Stimulated activated naive CD4-positive, alpha-beta T cell (primary cell): ENCODE data around the gene SAXO1.
"Not testable (repeated sequence)": the region's sequence is repeated elsewhere in the genome, so short reads cannot be mapped to it uniquely, and the experiment has no call there.

ENCODE experiments used
- DNase-seq, 6 experiments: peaks; one replicate each; lab custom pipeline; 2025; lab: John Stamatoyannopoulos, UW

Gene SAXO1

GRCh38 chr9:18999173-18999785, 33.7 kb downstream of the SAXO1 start:
- DNase-seq, result no peak

GRCh38 chr9:18997151-18997550, 35.9 kb downstream of the SAXO1 start:
- no peak for DNase-seq

- DNase-seq, result no peak
These were observed 36.8 kb downstream of the SAXO1 start for GRCh38 chr9:18996211-18996610.

- no peak for DNase-seq
These were observed 38.6 kb downstream of the SAXO1 start for GRCh38 chr9:18994263-18994916.

GRCh38 chr9:18991197-18991596, 41.8 kb downstream of the SAXO1 start:
- DNase-seq, result not testable (repeated sequence)

GRCh38 chr9:18990494-18990893, 42.5 kb downstream of the SAXO1 start:
- DNase-seq, result no peak

- DNase-seq, result no peak
These were observed 43.1 kb downstream of the SAXO1 start for GRCh38 chr9:18989865-18990264.

GRCh38 chr9:18989097-18989496, 43.9 kb downstream of the SAXO1 start:
- DNase-seq, result no peak

GRCh38 chr9:18988003-18988402, 45.0 kb downstream of the SAXO1 start:
- no peak for DNase-seq

- DNase-seq, result no peak
These were observed 47.0 kb downstream of the SAXO1 start for GRCh38 chr9:18985996-18986395.

GRCh38 chr9:18985464-18985951, 47.5 kb downstream of the SAXO1 start:
- DNase-seq, result no peak

GRCh38 chr9:18982262-18982620, 50.8 kb downstream of the SAXO1 start:
- no peak for DNase-seq

GRCh38 chr9:18981476-18982261, 51.3 kb downstream of the SAXO1 start:
- no peak for DNase-seq

GRCh38 chr9:18980189-18980588, 52.8 kb downstream of the SAXO1 start:
- DNase-seq, result no peak

- DNase-seq, result no peak
These were observed 53.6 kb downstream of the SAXO1 start for GRCh38 chr9:18979367-18979766.

- no peak for DNase-seq
These were observed 54.8 kb downstream of the SAXO1 start for GRCh38 chr9:18978188-18978587.

- DNase-seq, result no peak
These were observed 56.1 kb downstream of the SAXO1 start for GRCh38 chr9:18976709-18977531.

GRCh38 chr9:18976221-18976708, 56.7 kb downstream of the SAXO1 start:
- DNase-seq, result no peak

- DNase-seq, result no peak
These were observed 59.7 kb downstream of the SAXO1 start for GRCh38 chr9:18973348-18973747.

- DNase-seq, result no peak
These were observed 60.3 kb downstream of the SAXO1 start for GRCh38 chr9:18972675-18973074.

GRCh38 chr9:18971909-18972308, 61.1 kb downstream of the SAXO1 start:
- no peak for DNase-seq

GRCh38 chr9:18971404-18971803, 61.6 kb downstream of the SAXO1 start:
- DNase-seq, result no peak
